K562 (cell line): ENCODE data around the gene CDCP2. TPM values are rescaled to one million over a fixed set of nuclear protein-coding genes. Genes with fewer than 3 reads are reported as not detected.

Experiments
- ATF6 ChIP-seq: sonication (generic); formaldehyde crosslinking; IDR thresholded peaks from 2 replicates; pipeline ENCODE4 v1.4.0; 2020; ENCODE audit warnings: mild to moderate bottlenecking, missing genetic modification reagents
- CEBPB ChIP-seq: fragments of 450-650 bp; IDR thresholded peaks from 2 replicates; pipeline ENCODE4 v1.6.1; 2016; ENCODE audit warnings: missing genetic modification characterization, missing compliant biosample characterization
- DDX20 ChIP-seq: fragments of 450-650 bp; IDR thresholded peaks from 2 replicates; pipeline ENCODE4 v1.6.1; 2016; ENCODE audit warnings: missing genetic modification characterization, low read depth, mild to moderate bottlenecking, missing compliant biosample characterization, moderate library complexity
- HDAC6 ChIP-seq: IDR thresholded peaks from 2 replicates; pipeline ENCODE4 v1.6.1; 2012; ENCODE audit warnings: low read depth, mild to moderate bottlenecking, control low read depth, inconsistent platforms, low read length, moderate library complexity
- NCOA4 ChIP-seq: fragments of 450-650 bp; IDR thresholded peaks from 2 replicates; pipeline ENCODE4 v1.6.1; 2018; ENCODE audit warnings: mild to moderate bottlenecking; ENCODE audit not compliant: partially characterized antibody
- NFYB ChIP-seq: IDR thresholded peaks from 2 replicates; pipeline ENCODE4 v1.6.1; 2011; ENCODE audit warnings: mild to moderate bottlenecking, moderate library complexity; ENCODE audit not compliant: insufficient read length; ENCODE audit errors: extremely low read depth
- RUNX1 ChIP-seq: sonication (generic); IDR thresholded peaks from 2 replicates; pipeline ENCODE4 v1.6.1; 2016; ENCODE audit warnings: antibody characterized with exemption, low read depth
- ZKSCAN8 ChIP-seq: fragments of 200-800 bp; sonication (Bioruptor generic); IDR thresholded peaks from 2 replicates; pipeline ENCODE4 v1.6.1; 2016; ENCODE audit warnings: missing genetic modification characterization, missing compliant biosample characterization
- ZNF197 ChIP-seq: fragments of 200-800 bp; sonication (Bioruptor generic); IDR thresholded peaks from 2 replicates; pipeline ENCODE4 v1.6.1; 2016; ENCODE audit warnings: low read depth, missing genetic modification characterization, missing compliant biosample characterization
- ZNF644 ChIP-seq: fragments of 200-800 bp; sonication (Bioruptor generic); IDR thresholded peaks from 2 replicates; pipeline ENCODE4 v1.6.1; 2016; ENCODE audit warnings: low read depth, missing genetic modification characterization, missing compliant biosample characterization
- ZSCAN29 ChIP-seq: fragments of 450-650 bp; IDR thresholded peaks from 2 replicates; pipeline ENCODE4 v1.6.1; 2017
- polyA plus RNA-seq, 8 experiments: library from polyadenylated mRNA; depleted of rRNA in 4 of 8; stranded (reverse) in 5 of 8; unstranded in 3 of 8; fragments of >200 nt; fragmentation: Nextera tagmentation in 2 of 8; fragmentation: Illumina TruSeq in 1 of 8; extraction: Ambion mirVana in 2 of 8; extraction: Trizol in 1 of 8; gene quantifications; 2 replicates each; pipeline versions ENCODE4 v1.2.1 to v1.2.3, GENCODE V29; 2011 to 2014; ENCODE audit warnings: inconsistent platforms in 1 of 8, missing spikeins in 1 of 8
- total RNA-seq, 7 experiments: library from RNA; depleted of rRNA in 6 of 7; stranded (reverse); fragments of >200 nt in 6 of 7; fragmentation: Illumina TruSeq in 2 of 7; extraction: Trizol in 2 of 7; gene quantifications; 2 replicates each; pipeline versions ENCODE4 v1.2.1 to v1.2.3, GENCODE V29; 2011 to 2021; ENCODE audit warnings: low replicate concordance in 1 of 7

The CDCP2 gene
- total and polyA plus RNA-seq, 9 of the 15 experiments (the other 6 are each of a cell fraction or from before 2014, with no cell fraction given) = not detected

GRCh38 chr1:54122135-54122751, 30.6 kb downstream of the CDCP2 start (continued):
- TF ChIP-seq CEBPB (tag) = no peak
- TF ChIP-seq ZKSCAN8 = no peak
- TF ChIP-seq HDAC6 = no peak
- no peak for TF ChIP-seq ZNF644 (tag)
- no peak for TF ChIP-seq NCOA4
- no peak for TF ChIP-seq DDX20 (tag)
- no peak for TF ChIP-seq ATF6
- TF ChIP-seq ZSCAN29 = no peak
- TF ChIP-seq RUNX1 = no peak
- no peak for TF ChIP-seq ZNF197 (CRISPR knock-in tag)
- no peak for TF ChIP-seq NFYB
- TF ChIP-seq, all 486 proteins: peak for 5
